ENCODE measurements around the gene IMMP2L. TPM values are rescaled to one million over a fixed set of nuclear protein-coding genes. Genes with fewer than 3 reads are reported as not detected.

The IMMP2L gene
- total and polyA plus RNA-seq, 2 of the 8 experiments (the other 6 are each of a cell fraction or from before 2014, with no cell fraction given): 2.3 to 10.1 TPM

DNA sequence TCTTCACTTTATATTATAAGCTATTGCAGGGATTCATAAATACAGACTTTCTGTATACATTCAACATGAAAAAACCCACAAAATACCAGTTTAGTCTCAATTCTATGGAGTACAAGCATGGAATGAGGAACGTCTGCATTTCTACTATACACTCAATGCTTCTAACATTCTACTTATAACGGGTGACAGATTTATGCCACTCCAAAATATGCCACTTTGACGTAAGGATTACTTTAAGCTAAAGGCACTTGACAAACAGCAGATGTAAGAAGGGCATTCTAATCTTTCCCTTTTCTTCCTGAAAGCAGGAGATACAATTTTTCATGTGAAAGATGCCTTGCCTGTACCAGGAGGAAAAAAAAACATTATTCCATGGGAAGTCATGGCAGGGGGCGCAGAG lies 676.8 kb downstream of the IMMP2L start:
- Histone ChIP-seq H3K79me2 (ENCODE audit: control insufficient read depth in 1 of 2, insufficient read depth in 2 of 2, low read length in 2 of 2) (no peaks in the 10 kb centered on the region), H3K23me2 (ENCODE audit: low read depth, low read length) (no peaks in the 10 kb centered on the region), H3K4me1 (replicated peaks in 1 of 4; ENCODE audit: control insufficient read depth in 3 of 4, insufficient read depth in 4 of 4, low read length in 3 of 4) (0 out of 7 replicates have a peak, but pooled peaks cover 0 to 3% (median 0%) of the 10 kb centered on the region in 4 experiments), H4K5ac (ENCODE audit: insufficient read length, low read depth, low read length) (no peak overlapping the region), H2BK15ac (ENCODE audit: low read length) (no peak overlapping the region), H4K20me1 (replicated peaks in 1 of 2; ENCODE audit: control insufficient read depth in 1 of 2, insufficient read depth in 2 of 2, low read length in 2 of 2) (no peaks in the 10 kb centered on the region), H3K18ac (ENCODE audit: extremely low read depth, low read length) (no peak overlapping the region), H3K23ac (ENCODE audit: insufficient read length) (no peak overlapping the region), H4K91ac (replicated peaks; ENCODE audit: insufficient read length, low read length) (no peak overlapping the region), H3K9ac (replicated peaks in 1 of 4; ENCODE audit: extremely low read depth in 1 of 4, low read depth in 3 of 4, low read length in 3 of 4) (no peak overlapping the region), H2BK5ac (ENCODE audit: low read depth, low read length) (no peak overlapping the region), H2AK5ac (ENCODE audit: low read depth, low read length) (no peak overlapping the region), H3K14ac (ENCODE audit: insufficient read length) (no peak overlapping the region), H3K4me3 (ENCODE audit: extremely low read depth in 1 of 4, insufficient read depth in 2 of 4, low read depth in 3 of 4, low read length in 4 of 4) (no peak overlapping the region), H2BK20ac (ENCODE audit: low read length) (no peak overlapping the region), H3K79me1 (ENCODE audit: low read depth, low read length) (no peaks in the 10 kb centered on the region), H3K27ac (ENCODE audit: low read depth, low read length) (no peak overlapping the region), H4K8ac (ENCODE audit: extremely low read depth, insufficient read depth, low read length) (no peak overlapping the region), H3K36me3 (ENCODE audit: control insufficient read depth in 2 of 4, insufficient read depth in 4 of 4, low read length in 3 of 4) (no peaks in the 10 kb centered on the region), H2BK120ac (replicated peaks; ENCODE audit: low read depth, low read length) (no peak overlapping the region), H2AFZ (ENCODE audit: low read length) (no peak overlapping the region), H3K9me3 (ENCODE audit: insufficient read depth in 2 of 2, low read depth in 1 of 2, low read length in 1 of 2) (no peaks in the 10 kb centered on the region), H2BK12ac (ENCODE audit: low read depth, low read length) (no peak overlapping the region), H3K4me2 (ENCODE audit: insufficient read depth in 1 of 2, low read depth in 2 of 2, low read length in 2 of 2) (no peak overlapping the region), H3K56ac (replicated peaks; ENCODE audit: insufficient read length, low read depth, low read length) (no peak overlapping the region), H3K4ac (replicated peaks; ENCODE audit: insufficient read length, low read depth, low read length) (no peak overlapping the region), H3K27me3 (replicated peaks in 1 of 4; ENCODE audit: control insufficient read depth in 3 of 4, extremely low read depth in 1 of 4, insufficient read depth in 3 of 4, low read length in 3 of 4) (no peaks in the 10 kb centered on the region)
- POLR2A ChIA-PET (ENCODE audit: partially characterized antibody): no interaction called here
- no peak for FAIRE-seq
- no peak for DNase-seq (ENCODE audit: low read depth in 1 of 2, low spot score in 2 of 2)
- 88% methylated on average over 4 of the region's 4 CpGs; no CpG with 5 or more reads in 1 of the 2 experiments for WGBS, 2 experiments (ENCODE audit: extremely low coverage in 1 of 2, insufficient coverage in 1 of 2, insufficient read length in 1 of 2, insufficient replicate concordance in 2 of 2, low coverage in 1 of 2, low lambda C conversion rate in 2 of 2, missing lambda C conversion rate in 1 of 2)
- CTCF ChIA-PET (ENCODE audit: partially characterized antibody): no interaction called here
- TF ChIP-seq CTBP2 (IDR thresholded peaks at IDR 0.05; ENCODE audit: borderline replicate concordance, insufficient read depth, insufficient read length, low read length) (no peak), YY1 (IDR thresholded peaks at IDR 0.05; ENCODE audit: low read depth, low read length) (no peak), TAF1 (IDR thresholded peaks at IDR 0.05; ENCODE audit: low read depth, low read length) (no peak), BACH1 (IDR thresholded peaks at IDR 0.05; ENCODE audit: low read length) (no peak), GTF2F1 (IDR thresholded peaks at IDR 0.05; ENCODE audit: borderline replicate concordance, low read depth, low read length) (no peak), TAF7 (optimal IDR thresholded peaks at IDR 0.05; ENCODE audit: borderline replicate concordance, low read depth, low read length) (no peak)

Data from H1 (cell line).